Lower leg skin (tissue), 4 donors: ENCODE data around the gene HOXB2. TPM values are rescaled to one million over a fixed set of nuclear protein-coding genes. Genes with fewer than 3 reads are reported as not detected.

Experiments used
- DNase-seq, 2 donors: peaks; one replicate each; pipeline ENCODE4 v3.0.0-alpha.2; 2019; ENCODE audit warnings: low spot score in 2 of 2
- H3K4me3 ChIP-seq: fragments of 200-600 bp; sonication (generic); 2 replicates; pipeline ENCODE4 v1.5.1; 2017; ENCODE audit warnings: mild to moderate bottlenecking, low read depth; ENCODE audit not compliant: poor library complexity, severe bottlenecking
- CTCF ChIP-seq, 3 donors: fragments of 450-650 bp; IDR thresholded peaks; one replicate each; pipeline ENCODE4 v1.5.1; 2016; ENCODE audit warnings: antibody characterized with exemption in 3 of 3, mild to moderate bottlenecking in 3 of 3, moderate library complexity in 2 of 3
- POLR2A ChIP-seq, 2 donors: fragments of 450-650 bp; IDR thresholded peaks; one replicate each; pipeline ENCODE4 v1.6.1; 2016 to 2017; ENCODE audit warnings: antibody characterized with exemption in 2 of 2, mild to moderate bottlenecking in 1 of 2, moderate library complexity in 1 of 2
- WGBS, 2 donors: methylation state at CpG; one replicate each; pipeline ENCODE4 v1.1.5; 2018; 5-methylcytosine and 5-hydroxymethylcytosine counted together
- intact Hi-C: fragments of 100-400 bp; cut with DNase I; formaldehyde crosslinking; loops from one replicate; pipeline ENCODE4 v1.15.0; 2023; ENCODE audit warnings: low total_unique reads
- total RNA-seq, 4 donors: library from RNA; depleted of rRNA; stranded (reverse); fragments of >200 nt; gene quantifications; one replicate each; pipeline ENCODE4 v1.1.0, GENCODE V29; 2016

HOXB2 gene
- total RNA-seq, 4 donors from 2014 or later: 5.8 to 34.9 (median 20.9) TPM

DNA sequence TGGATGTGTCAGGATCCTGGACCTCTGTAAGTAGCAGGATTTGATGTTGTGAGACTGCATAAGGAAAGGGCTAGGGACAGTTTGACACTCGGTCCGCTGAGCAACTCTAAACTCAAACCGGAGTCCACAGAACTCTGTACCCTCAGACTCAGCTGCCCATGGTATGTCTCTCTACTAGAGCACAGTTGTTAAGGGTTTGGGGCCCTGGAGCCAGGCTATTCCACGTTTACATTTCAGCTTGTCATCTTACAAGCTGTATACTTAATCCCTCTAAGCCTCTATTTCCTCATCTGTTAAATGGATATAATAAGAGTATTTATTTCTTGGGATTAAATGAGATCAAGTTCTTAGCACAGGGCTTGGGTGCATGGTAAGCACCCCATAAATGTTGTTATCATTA lies 42.0 kb downstream of the HOXB2 start:
- DNase-seq: no peak
- TF ChIP-seq POLR2A (IDR thresholded peaks at IDR 0.05) (no peak), CTCF (IDR thresholded peaks at IDR 0.05) (no peak)
- H3K4me3 ChIP-seq: no peak overlapping the region
- 95 to 99% methylated on average over 4 of the region's 4 CpGs for WGBS, 2 donors
- intact Hi-C loops: no loop called here

GRCh38 chr17:48502312-48502711 lies 42.6 kb downstream of the HOXB2 start:
- DNase-seq: no peak
- H3K4me3 ChIP-seq: no peak overlapping the region
- TF ChIP-seq POLR2A (IDR thresholded peaks at IDR 0.05) (no peak), CTCF (IDR thresholded peaks at IDR 0.05) (no peak)
- 76 to 93% methylated on average over 2 of the region's 2 CpGs for WGBS, 2 donors
- intact Hi-C loops: no loop called here

GRCh38 chr17:48500435-48501426 lies 44.2 kb downstream of the HOXB2 start:
- TF ChIP-seq CTCF (IDR thresholded peaks at IDR 0.05): no peak
- TF ChIP-seq POLR2A (IDR thresholded peaks at IDR 0.05): no peak
- no peak for DNase-seq
- intact Hi-C loops: no loop called here
- WGBS, 2 donors: 69 to 70% methylated on average over 12 of the region's 12 CpGs
- H3K4me3 ChIP-seq: no peak overlapping the region

DNA sequence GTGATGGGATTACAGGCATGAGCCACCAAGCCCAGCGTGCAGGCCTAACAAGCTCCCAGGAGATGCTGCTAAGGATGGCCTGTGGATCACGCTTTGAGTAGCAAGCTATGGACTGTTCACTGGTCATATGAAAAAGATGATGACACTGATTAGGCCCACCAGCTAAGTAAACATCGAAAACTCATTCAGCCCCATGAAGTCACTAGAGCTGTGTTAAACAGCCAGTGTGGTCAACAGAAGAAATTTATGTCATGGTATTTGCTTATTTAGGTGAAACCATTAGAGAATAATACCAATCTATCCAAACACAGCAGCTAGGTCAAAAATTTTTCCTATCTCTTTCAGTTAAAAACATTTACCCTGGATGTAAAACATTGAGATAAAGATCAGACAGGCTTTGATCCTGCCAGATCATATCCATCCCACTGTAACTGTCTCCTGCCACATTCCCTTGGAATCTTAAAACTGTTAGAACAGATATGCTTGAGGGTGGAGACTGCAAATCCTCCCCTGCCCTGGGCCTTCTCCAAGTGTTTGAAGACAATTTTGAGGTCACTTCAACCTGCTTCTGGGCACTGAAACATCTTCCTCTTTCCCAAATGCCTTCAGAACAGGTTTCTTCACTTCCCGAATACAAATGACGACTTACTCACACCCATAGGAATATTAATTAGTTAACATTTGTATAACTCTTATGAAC lies 45.0 kb downstream of the HOXB2 start:
- no peak overlapping the region for H3K4me3 ChIP-seq
- no peak for TF ChIP-seq CTCF (IDR thresholded peaks at IDR 0.05)
- TF ChIP-seq POLR2A (IDR thresholded peaks at IDR 0.05): no peak
- no peak for DNase-seq
- intact Hi-C loops: no loop called here
- WGBS, 2 donors: 79 to 80% methylated on average over 5 of the region's 5 CpGs

GRCh38 chr17:48499248-48499647 lies 45.7 kb downstream of the HOXB2 start:
- no peak for DNase-seq
- WGBS, 2 donors: 94 to 96% methylated on average over 3 of the region's 3 CpGs
- H3K4me3 ChIP-seq: no peak overlapping the region
- intact Hi-C loops: no loop called here
- no peak for TF ChIP-seq CTCF (IDR thresholded peaks at IDR 0.05)
- no peak for TF ChIP-seq POLR2A (IDR thresholded peaks at IDR 0.05)
